ENCODE measurements around the gene ANKFY1. TPM values are rescaled to one million over a fixed set of nuclear protein-coding genes. Genes with fewer than 3 reads are reported as not detected.

ANKFY1 gene
- 13.1 and 13.6 TPM in 2 replicates for total RNA-seq

GRCh38 chr17:4263282-4264215 is at the start of gene ANKFY1:
Gene ANKFY1, minus strand, starts transcription at chr17:4263979. Its CDS starts 38 bp downstream, at chr17:4263941.

Other genes with a start within 250 kb of the ANKFY1 start
- gene ZZEF1, start 120.9 kb downstream of the ANKFY1 start, total RNA-seq = 11.9 and 12.6 TPM in 2 replicates
- 13.7 and 14.5 TPM in 2 replicates for gene CYB5D2, start 120.8 kb downstream of the ANKFY1 start, total RNA-seq
- gene UBE2G1, start 102.7 kb upstream of the ANKFY1 start, total RNA-seq = 36.0 and 42.7 TPM in 2 replicates
- not detected in 2 replicates for gene SPNS3, start 170.0 kb upstream of the ANKFY1 start, total RNA-seq
- 0.15 TPM in 1 of 2 replicates, not detected in the other for gene SPNS2, start 234.9 kb upstream of the ANKFY1 start, total RNA-seq

All from bronchus fibroblast of lung (primary cell).